Lung microvascular endothelial cell (primary cell): ENCODE results near the gene SELPLG. TPM values are rescaled to one million over a fixed set of nuclear protein-coding genes. Genes with fewer than 3 reads are reported as not detected.
A peak's percentile ranks its signal among the peaks of the same experiment; 100 is the strongest.
"Not testable (repeated sequence)": the region's sequence is repeated elsewhere in the genome, so short reads cannot be mapped to it uniquely, and the experiment has no call there.

Source experiments
- DNase-seq, 2 donors: peaks; one replicate each; pipeline versions ENCODE4 v3.0.0 to v3.0.0-alpha.2; 2010; ENCODE audit warnings: low read depth in 2 of 2
- total RNA-seq: library from RNA; depleted of rRNA; stranded (reverse); fragments of >200 nt; gene quantifications from 2 replicates; pipeline ENCODE4 v1.2.1, GENCODE V29; 2014

Gene SELPLG
- total RNA-seq, 1 donor from 2014 or later = 0.20 TPM

DNA sequence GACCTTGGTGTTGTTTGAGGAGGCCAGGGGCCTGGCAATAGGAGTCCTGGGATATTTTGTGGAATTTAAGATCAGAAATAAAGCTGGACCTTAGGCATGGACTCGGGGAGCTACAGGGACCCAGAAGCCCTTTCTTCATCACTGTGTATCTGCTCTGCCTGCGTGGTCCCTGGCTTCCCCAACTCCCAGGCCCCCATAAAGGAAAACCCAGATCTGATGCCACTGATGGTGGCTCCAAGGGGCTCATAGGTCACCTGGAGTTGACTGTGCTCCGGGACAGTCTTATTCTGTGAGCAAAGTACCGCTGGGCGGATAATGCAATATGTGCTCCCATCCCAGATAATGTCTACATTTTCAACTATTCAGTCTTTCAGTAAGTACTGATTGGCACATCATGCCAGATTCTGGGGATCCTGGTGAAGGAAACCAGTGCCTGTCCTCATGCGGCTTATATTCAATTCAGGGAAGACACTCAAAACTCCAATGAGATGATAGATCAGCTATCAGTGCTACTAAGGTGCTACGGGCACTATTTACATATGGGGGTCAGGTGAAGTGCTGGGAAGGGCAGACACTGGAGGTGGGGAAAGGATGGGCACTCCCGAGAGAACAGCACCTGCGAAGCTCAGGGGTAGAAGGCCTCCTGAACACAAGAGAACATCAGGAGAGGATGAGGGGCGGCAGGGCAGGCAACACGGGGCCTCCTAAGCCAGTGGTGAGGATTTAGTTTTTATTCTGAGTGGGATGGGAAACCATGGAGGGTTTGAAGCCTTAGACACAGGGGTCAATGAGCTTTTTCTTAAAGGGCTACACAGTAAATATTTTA is 5.5 kb upstream of the SELPLG start:
- no peak for DNase-seq

DNA sequence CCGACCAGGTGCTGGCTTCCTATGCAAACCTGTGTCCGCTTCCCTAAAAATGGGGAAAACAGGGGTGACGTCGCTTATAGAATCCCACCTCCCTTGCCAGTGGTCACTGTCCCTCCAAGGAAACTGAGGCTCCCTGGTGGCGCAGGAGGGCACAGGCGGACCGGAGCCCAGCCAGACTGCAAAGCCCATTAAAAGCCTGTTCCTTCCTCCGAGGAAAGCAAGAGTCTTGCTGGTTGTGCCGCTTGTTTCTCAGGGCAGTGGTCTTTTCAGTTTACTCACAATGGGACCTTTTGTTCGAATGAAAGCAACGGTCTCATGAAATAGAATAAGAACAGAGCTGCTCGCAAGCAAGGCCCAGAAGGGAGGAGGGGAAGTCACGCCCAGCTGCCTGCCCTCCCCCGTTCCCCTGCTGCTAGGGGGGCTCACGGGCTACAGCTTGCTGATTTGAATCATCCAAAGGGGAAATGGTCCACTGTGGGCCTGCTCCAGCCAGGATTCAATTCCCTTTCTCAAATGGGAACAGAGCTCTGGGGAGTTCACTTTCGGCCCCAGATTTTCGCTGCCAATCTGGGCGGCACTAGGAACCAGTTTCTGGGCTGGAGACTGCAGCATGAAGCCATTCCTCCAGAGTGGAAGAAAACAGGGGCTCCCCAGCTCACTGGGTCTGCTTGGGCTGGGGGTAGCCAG is 4.6 kb upstream of the SELPLG start:
- no peak for DNase-seq

DNA sequence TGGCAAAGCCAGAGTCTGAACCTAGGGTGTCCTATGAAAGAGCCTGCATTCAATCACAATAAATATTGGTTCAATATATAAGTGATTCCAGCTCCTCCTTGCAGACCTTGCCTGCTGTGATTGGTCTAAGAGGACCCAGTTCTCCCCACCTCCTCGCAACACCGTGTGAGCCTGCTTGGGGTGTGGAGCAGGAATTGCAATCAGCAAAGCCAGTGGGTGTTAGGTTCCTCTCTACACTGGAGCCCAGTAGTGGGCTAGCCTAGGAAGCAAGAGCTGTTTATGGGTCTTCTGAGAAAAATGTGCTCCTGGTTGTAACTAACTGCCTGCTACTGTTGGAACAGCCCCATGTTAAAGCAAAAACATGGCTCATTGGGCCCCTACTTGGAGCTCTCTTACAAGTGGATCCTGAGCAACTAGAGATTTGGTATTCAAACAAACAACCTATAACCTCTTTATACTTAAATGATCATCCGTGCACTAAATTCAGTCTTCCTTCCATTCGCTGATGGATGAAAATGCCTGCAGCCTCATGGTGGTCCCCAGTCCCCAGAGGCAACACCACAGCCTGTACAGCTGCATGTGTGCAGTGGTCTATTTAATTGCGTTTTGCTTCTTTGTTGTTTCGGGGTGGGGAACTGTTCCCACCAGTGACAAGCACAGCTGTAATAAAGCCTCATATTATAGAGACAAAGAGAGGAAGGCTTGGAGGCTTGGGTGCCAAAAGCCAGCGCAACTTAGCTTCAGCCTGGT is 3.7 kb upstream of the SELPLG start:
- no peak for DNase-seq

DNA sequence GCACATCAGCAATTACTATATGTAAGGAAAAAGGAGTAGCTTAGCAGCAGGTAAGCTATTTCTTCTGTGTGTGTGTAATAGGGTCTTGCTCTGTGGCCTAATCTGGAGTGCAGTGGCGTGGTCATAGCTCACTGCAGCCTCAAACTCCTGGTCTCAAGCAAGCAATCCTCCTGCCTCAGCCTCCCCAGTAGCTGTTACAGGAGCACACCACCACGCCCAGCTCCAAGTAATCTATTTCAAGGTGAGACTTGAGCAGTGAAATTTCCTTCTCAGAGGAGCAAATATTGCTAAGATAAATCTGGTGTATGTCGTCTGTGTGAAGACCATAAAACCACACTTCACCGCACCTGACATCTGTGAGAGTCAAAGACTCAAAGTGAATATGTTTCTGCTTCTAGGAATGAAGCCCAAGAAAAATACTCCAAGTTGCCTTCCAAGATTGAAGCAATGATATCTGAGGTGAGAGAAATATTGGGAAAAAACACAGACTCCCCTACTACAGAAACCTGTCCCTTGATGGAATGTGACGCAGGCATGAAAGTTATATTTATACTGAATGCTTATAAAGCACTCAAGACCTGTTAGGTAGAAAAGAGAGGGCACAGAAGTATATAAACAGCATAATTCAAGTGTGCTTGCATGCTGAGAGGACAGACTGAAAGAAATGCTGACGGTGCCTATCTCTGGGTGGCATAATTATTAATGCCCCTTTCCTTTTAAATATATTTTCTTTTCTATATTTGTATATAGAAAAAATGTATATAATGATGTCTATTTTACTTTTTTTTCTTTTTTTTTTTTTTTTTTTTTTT is 2.5 kb upstream of the SELPLG start:
- DNase-seq = no peak

DNA sequence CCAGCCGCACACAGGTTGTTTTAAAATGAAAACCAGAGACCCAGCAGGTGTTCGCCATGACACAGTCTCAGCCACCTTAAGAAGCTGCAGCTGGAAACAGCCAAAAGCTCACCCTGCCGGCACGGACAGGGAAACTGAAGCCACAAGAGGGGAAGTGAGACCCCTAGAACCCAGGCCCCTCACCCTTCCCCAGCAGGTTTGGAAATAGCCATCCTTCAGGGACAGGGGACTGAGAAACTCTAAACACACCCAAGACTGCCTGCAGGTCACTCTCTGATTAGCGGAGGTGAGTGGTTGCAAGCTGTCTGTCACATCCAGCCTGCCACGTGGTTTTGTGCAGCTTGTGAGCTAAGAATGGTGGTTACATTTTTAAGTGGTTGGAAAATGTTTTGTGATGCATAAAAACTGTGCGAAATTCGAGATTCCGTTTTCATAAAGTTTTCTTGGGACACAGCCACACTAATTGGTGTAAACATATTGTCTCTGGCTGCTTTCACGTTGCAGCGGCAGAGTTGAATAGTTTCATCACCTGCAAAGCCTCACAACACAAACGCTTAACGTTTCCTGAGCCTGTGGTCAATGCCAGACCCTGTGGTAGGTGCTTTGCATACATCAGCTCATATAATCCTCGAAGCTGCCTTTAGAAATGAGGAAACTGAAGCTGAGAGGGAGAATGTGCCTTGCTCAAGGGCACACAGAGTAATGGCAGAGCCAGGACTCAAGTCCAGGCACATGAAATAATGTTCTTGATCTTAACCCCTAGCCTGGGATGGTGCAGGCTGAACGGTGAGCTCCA is 1.7 kb upstream of the SELPLG start:
- DNase-seq = no peak

DNA sequence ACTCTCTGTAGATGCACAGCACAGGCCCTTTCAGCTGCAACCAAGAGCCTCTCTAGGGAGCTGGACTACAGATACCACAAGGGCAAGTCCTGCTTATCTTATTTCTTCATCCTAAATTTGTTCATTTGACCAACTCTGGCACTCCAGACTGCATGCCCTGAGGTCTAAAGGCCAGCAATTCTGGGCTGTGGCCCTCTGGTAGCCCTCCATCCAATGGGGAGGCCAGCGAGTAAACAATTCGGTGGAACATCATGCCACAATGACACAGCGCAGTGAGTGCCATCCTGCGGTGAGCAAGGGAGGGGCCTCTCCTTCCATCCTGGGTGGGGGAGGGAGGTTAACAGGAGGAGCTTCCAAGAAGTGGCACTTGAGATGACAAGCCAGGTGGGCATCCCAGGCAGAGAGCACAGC is 652 bp upstream of the SELPLG start:
- no peak for DNase-seq

DNA sequence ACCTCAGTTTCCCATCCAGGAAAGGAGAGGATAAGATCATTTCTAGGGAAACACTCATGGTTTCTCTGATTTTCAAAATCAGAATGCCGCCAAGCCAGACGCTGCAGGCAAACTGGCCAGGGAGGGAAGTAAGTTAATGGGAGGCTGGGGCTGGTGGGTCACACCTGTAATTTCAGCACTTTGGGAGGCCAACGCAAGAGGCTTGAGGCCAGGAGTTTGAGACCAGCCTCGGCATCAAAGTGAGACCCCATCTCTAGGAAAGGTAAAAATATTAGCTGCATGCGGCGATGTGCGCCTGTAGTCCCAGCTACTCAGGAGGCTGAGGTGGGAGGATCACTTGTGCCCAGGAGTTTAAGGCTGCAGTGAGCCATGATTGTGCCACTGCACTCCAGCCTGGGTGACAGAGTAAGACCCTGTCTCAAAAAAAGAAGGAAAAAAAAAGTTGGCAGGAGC is 587 bp downstream of the SELPLG start:
- DNase-seq = no peak

DNA sequence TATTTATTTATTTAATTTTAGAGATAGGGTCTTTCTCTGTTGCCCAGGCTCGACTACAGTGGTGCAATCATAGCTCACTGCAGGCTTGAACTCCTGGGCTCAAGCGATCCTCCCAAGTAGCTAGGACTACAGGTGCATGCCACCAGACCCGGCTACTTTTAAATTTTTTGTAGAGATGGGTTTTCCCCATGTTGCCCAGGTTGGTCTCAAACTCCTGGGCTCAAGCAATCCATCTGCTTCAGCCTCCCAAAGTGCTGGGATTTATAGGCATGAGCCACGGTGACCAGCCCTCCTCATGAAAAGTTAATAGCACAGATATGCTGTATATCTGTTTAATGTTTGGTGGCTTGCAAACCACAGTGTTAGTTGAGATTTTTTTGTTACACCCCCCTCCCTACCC is 2.4 kb downstream of the SELPLG start:
- not testable (repeated sequence) for DNase-seq

DNA sequence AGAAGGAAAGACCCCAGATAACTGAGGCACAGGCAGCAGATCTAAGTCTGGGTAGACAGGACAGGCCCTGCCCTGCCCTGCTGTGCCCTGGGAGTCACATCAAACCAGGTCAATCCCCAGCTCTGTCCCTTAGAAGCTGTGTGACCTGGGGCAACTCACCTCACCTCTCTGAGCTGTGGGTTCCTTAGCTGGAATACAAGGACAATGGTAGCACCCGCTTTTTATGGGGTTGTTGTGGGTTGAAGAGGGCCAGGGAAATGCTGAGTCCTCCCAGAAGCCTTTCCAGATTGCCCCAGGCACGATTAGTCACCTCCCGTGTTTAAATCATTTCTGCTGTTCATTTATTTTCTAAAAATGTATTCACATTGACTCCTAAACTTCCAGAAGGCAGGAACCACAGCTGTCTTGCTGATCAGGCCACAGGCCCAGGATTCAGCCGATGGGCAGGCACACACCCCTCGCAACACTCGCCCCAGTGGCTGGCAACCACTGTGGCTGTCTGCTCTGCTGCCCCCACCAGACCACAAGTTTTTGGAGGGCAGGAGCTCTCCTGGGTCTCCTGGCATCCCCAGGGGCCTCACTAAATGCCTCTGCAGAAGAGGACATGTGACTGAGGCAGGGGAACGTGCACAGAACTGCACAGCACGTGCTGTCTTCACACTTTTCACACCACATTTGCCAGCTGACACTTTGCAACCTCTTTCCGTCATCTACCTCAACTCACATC is 3.0 kb downstream of the SELPLG start:
- no peak for DNase-seq

DNA sequence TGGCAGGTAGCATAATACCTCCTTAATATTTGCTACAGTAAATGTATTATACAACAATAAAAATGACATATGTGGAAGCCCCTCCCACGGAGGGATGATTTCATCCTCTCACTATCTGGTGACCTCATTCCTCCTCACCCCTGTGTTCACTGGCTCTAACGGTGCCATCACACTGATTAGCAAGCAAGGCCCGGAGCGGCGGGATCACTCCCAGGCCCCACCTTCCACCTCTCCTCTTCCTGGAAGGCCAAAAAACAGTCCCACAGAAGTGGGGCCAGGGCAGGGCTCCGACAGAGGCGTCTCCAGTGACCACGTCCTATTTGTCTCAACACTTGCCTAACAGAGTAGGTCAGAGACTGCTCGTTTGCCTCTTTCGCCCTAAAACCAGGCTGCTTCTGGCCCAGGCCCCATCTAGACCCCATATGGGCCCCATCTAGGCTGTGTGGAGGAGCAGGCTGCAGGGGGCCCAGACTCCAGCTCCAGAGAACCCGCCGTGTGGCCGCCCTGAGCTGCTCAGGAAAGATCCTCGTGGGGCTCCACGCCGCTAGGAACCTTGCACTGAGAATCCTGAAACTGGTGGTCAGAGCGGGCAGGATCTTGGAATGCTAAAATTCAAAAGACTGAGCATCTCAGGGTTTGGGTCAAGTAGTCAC is 3.7 kb downstream of the SELPLG start:
- peak; percentile 37 to 86 for DNase-seq

DNA sequence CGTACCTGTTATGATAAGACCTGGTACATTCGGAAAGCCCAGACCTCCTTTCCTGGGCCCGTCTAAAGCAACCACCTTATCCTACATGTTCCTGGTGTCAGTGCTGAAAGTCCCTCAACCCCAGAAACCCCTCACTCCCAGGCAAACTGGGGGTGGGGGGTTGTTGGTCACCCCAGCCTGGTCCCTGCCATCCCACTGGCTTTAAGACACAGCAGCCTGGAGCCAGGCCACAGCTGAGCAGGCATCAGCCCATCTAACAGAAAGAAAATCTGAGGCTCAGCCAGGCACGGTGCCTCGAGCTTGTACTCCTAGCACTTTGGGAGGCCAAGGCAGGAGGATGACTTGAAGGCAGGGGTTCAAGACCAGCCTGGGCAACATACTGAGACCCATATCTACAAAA is 4.5 kb downstream of the SELPLG start:
- DNase-seq = no peak

DNA sequence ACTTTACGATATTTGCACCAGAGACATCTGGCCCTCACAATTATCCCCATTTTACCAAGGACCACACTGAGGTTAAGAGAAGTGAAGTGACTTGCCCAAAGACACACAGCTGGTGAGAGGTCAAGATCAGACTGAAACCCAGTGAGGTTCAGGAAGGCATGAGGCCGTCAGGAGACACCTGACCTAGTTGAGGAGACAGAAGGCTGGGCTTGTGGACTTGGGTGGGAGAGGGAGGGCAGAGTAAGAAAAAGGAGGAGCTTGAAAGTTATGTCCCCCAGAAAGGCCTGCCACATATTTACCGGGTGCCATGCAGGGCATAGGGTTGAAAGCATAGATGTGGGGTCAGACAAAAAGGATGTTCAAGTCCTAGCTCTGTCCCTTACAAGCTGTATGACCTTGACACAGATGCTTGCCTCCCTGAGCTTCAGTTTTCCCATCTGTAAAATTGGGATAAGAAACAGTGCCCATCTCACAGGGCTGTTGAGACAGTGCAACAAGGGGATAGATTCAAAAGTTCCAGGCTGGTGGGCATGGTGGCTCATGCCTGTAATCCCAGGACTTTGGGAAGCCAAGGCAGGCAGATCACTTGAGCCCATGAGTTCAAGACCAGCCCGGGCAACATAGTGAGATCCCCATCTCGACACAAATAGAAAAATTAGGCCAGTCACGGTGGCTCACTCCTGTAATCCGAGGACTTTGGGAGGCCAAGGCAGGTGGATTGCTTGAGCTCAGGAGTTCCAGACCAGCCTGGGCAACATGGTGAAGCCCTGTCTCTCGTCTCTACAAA is 6.4 kb downstream of the SELPLG start:
- no peak for DNase-seq

DNA sequence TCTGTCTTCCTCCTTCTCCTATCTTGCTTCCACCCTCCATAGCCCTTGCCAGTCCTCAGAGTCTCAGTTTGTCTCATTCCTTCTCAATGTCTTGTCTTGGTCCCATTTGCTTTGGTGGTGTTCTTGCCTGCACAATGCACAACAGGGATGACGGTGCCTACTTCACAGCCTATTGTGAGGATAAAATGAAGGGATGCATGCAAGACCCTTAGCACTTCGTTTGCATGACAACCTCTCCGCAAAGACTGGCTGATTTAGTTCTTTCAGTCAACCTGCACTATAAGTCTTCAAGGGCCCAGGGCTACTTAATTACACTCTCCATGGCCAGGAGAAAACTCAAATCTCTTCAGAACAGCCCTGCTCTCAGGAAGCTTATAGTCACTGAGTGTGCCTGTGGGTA is 8.5 kb downstream of the SELPLG start:
- no peak for DNase-seq

DNA sequence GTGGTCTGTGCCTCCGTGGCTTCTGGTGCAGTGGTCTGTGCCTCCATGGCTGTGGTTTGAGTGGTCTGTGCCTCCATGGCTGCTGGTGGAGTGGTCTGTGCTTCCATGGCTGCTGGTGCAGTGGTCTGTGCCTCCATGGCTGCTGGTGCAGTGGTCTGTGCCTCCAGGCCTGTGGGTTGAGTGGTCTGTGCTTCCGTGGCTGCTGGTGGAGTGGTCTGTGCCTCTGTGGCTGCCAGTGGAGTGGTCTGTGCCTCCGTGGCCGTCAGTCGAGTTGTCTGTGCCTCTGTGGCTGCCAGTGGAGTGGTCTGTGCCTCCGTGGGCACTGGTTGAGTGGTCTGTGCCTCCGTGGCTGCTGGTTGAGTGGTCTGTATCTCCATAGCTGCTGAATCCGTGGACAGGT is 10.1 kb downstream of the SELPLG start:
- DNase-seq = no peak

DNA sequence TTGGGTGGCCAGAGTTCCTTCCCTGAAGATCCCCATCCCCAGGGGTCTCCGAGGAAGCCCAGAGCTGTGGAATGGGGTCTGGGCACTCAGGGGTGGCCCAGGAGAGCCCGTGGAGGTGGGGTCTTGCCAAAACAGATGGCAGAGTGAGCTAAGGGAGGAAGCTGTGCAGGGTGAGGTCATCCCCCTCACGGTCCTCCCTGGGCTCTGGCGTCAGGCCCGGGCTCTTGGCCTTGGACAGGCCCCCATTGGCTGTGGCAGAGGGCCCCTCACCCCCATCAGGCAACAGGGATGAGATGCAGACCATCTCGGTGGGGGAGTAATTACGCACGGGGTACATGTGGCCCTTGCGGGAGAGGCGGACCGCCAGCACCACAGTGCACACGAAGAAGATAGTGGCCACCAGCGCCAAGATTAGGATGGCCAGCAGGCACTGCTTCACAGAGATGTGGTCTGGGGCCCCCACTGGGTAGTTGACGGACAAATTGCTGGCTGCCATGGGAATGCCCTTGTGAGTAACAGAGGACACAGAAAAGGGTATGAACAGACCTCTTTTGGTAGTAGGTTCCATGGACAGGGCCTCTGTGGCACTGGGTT is 10.7 kb downstream of the SELPLG start:
- DNase-seq = no peak

DNA sequence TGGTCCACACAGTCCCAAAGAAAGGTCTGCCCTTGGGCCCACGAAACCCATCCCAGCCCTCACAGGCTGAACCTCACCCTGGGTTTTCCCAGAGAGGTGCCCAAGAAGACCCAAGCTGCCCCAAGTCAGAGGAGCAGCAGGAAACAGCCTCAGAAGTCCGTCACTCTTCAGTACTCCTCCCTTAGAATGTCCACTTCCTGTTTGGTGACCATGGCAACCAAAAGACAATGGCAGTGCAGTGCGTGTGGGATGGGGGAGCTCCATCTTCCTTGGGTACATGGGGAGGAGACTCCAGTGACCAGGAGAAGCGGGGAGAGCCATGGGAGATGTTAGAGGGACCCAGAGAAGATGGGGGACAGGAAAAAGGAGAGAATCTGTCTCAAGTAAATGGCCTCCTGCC is 11.3 kb downstream of the SELPLG start:
- peak; percentile 85 to 96 for DNase-seq

DNA sequence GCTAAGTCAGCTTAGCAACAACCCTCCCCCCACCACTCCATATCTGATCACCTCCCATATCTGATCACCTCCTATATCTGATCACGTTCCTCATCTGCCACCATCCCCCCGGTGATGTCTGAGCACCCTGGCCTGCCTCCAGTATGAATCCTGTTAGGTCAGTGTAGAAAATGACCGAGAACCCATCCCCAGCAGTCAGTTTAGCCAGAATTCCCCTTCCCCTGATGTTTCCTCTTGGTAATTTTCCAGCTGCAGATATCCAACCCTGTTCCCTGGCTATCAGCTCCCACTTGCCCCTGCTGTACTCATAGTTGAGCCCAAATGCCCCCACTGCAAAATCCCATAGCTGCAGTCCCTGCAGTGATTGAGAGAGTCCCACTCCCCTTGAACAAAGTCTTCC is 12.5 kb downstream of the SELPLG start:
- peak; percentile 58 to 82 for DNase-seq

DNA sequence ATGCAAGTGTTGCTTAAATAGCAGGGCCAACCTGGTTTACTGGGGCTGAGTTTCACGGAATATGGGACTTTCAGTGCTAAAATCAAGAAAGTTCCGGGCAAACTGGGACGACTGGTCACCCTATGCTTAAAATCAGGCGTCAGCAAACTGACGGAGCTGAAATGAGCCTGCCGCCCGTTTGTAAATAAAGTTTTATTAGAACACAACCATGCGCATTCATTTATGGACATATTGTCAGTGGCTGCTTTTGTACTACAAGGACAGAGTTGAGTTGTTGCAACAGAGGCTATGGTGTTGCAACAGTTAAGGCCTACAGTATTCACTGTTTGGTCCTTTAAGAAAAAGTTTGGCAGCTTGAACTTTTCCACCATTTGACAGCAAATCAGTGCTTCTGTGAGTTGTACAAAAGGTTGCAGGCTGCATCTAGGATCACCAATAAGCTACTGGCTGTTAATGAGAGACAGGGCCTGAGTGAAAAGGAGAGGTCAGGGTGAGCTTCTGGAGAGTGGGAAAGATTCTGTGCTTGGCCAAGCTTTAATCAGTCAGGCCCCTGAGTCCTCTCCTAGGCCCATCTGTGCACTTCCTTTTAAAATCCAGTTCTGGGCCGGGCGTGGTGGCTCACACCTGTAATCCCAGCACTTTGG is 13.3 kb downstream of the SELPLG start:
- no peak for DNase-seq
